HG02981 (cell line): ENCODE results near the gene HAPLN3.

Experiments
- ATAC-seq: cut with Tn5 transposase; IDR thresholded peaks from one replicate; pipeline ENCODE4 v1.9.1; 2021; ENCODE audit warnings: mild to moderate bottlenecking, moderate library complexity; ENCODE audit not compliant: unreplicated experiment

Gene HAPLN3

GRCh38 chr15:88896333-88897033, 1.1 kb upstream of the HAPLN3 start:
- ATAC-seq, result no peak

GRCh38 chr15:88894348-88894818, 961 bp downstream of the HAPLN3 start:
- ATAC-seq, result no peak

- no peak for ATAC-seq
Measured at GRCh38 chr15:88891540-88892254, 3.6 kb downstream of the HAPLN3 start.

DNA sequence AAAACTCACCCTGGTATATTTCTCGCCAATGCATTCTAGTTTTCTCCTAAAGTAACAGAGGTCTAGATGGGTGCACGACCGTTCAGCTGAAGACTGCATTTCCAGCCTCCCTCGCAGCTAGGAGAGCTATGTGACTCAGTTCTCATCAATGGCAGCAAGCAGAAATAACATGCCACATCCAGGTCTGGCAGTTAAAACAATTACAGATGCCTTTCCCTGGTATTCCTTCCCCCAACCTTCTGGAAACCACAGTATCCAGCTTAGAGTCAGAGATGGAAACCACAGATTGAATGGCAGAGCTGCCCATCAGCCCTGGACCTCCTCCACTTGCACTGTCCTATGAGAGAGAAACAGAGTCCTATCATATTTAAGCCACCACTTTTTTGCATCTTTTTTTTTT, 4.8 kb downstream of the HAPLN3 start:
- ATAC-seq, result no peak

GRCh38 chr15:88888719-88889118, 6.6 kb downstream of the HAPLN3 start:
- ATAC-seq, result no peak

GRCh38 chr15:88887068-88887580, 8.2 kb downstream of the HAPLN3 start:
- ATAC-seq, result no peak

GRCh38 chr15:88882785-88883184, 12.6 kb downstream of the HAPLN3 start:
- ATAC-seq, result no peak

DNA sequence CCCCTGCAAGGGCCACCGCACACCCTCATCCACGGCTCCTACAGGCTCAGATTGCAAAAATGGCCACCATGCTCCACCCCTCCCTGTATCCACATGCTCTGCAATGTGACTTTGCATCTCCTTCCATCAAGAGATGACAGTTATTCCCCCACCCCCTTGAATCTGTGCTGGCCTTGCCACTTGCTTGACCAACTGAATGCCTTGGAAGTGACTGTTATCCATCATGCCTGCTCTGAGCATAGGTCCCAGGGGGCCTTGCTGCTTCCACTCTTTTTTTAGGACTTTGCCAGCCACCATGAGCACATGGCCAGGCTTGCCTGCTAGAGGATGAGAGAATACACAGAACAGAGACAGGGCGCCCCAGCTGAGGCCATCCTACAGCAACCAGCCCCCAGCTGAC, 13.6 kb downstream of the HAPLN3 start:
- ATAC-seq, result no peak

GRCh38 chr15:88880944-88881740, 14.2 kb downstream of the HAPLN3 start:
- ATAC-seq, result no peak

GRCh38 chr15:88878720-88879184, 16.6 kb downstream of the HAPLN3 start:
- ATAC-seq, result no peak

DNA sequence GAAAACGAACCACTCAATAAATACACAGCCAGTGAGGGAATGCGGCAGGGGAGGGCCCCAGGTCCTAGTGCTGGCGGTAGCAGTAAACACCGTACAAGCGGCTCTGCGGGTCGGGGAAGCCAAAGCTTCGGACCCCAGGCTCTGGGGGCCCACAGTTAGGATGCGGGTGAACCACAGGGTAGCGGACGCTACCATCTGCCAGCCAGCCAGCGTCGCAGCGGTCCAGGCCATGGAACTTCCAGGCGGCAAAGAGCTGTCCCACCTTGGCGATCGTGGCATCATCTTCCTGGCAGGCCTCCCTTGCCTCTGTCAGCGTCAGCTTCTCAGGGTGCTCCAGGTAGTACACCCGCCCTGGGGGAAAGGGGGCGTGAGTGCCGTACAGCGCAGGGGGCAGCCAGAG, 17.4 kb downstream of the HAPLN3 start:
- no peak for ATAC-seq

DNA sequence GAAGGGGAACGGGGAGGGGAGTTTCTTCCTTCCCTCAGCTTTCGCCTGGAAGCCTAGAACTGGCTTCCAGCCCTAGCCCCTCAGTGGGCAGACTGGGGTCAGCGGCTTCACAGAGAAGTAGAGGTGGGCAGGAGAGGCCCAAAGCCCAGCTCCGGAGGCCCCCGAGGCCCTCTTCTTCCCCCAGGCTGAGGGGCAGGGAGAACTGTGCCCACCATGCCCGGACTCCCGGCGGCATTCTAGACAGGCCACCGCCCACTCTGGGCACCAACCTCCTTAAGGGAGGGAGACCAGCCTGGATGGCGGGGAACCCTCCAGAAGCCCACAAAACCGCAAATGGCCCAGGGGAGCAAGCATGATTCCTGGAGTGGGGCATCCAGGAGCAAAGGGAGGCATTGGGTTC, 17.9 kb downstream of the HAPLN3 start:
- ATAC-seq, result no peak

- ATAC-seq, result no peak
Measured at GRCh38 chr15:88876573-88876972, 18.8 kb downstream of the HAPLN3 start.

GRCh38 chr15:88874684-88875083, 20.7 kb downstream of the HAPLN3 start:
- no peak for ATAC-seq

- ATAC-seq, result no peak
Measured at GRCh38 chr15:88874275-88874674, 21.1 kb downstream of the HAPLN3 start.

GRCh38 chr15:88873786-88874185, 21.6 kb downstream of the HAPLN3 start:
- ATAC-seq, result no peak

DNA sequence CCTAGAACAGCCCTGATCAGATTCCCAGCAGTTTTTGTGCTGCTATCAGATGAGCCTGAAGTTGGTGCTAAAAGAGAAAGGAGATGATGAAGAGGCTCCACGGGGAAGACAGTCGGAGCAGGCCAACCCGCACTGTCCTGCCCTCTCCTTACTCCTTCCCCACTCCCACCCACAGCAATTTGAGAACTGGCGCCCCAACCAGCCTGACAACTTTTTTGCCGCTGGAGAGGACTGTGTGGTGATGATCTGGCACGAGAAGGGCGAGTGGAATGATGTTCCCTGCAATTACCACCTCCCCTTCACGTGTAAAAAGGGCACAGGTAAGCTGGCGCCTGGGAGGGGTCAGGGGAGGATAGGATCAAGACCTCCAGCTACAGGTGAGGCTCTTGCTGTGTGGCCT, 22.6 kb downstream of the HAPLN3 start:
- ATAC-seq, result no peak

- ATAC-seq, result no peak
Measured at GRCh38 chr15:88872106-88872505, 23.2 kb downstream of the HAPLN3 start.

GRCh38 chr15:88871313-88871712, 24.0 kb downstream of the HAPLN3 start:
- ATAC-seq, result no peak

- no peak for ATAC-seq
Measured at GRCh38 chr15:88866295-88866881, 29.0 kb downstream of the HAPLN3 start.
